Measurements from ENCODE around the gene SLC4A4.

SLC4A4 gene

DNA sequence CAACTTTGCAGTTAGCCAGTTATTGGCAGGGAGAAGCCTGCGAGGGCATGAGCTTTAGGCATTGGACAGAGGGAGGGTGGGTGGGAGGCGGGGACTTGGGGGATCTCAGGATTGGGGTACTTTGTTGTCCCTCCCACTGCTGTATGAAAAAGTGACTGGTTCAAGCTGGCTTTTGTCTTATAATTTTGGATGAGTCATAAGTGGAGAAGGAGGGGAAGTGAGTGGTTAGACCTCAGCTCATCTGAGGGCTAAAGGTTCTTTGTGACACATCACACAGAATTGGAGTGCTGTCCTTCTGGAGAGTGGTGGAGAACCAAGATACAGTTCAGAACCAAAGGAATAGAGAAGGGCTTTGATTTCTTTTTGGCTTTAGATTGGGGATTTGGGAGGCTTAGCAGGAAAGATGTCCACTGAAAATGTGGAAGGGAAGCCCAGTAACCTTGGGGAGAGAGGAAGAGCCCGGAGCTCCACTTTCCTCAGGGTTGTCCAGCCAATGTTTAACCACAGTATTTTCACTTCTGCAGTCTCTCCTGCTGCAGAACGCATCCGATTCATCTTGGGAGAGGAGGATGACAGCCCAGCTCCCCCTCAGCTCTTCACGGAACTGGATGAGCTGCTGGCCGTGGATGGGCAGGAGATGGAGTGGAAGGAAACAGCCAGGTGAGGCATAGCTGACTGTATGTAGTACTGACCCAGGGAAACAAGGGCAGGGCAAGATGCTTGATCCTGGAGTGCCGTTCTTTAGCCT is at the start of gene SLC4A4:
SLC4A4 (plus strand) TSS at position 175 of the 748 bp plus-strand sequence.
- Histone ChIP-seq H3K27me3 (ENCODE audit: insufficient read depth, low read depth, severe bottlenecking) (no peaks in the 10 kb centered on the region), H3K36me3 (no peaks in the 10 kb centered on the region), H3K4me3 (ENCODE audit: low read depth, low read length) (no peak within 1 kb of the TSS), H3K27ac (no peak within 1 kb of the TSS), H3K9me3 (ENCODE audit: severe bottlenecking) (no peaks in the 10 kb centered on the region)
- DNase-seq: no peak
- TF ChIP-seq, protein P1, sequence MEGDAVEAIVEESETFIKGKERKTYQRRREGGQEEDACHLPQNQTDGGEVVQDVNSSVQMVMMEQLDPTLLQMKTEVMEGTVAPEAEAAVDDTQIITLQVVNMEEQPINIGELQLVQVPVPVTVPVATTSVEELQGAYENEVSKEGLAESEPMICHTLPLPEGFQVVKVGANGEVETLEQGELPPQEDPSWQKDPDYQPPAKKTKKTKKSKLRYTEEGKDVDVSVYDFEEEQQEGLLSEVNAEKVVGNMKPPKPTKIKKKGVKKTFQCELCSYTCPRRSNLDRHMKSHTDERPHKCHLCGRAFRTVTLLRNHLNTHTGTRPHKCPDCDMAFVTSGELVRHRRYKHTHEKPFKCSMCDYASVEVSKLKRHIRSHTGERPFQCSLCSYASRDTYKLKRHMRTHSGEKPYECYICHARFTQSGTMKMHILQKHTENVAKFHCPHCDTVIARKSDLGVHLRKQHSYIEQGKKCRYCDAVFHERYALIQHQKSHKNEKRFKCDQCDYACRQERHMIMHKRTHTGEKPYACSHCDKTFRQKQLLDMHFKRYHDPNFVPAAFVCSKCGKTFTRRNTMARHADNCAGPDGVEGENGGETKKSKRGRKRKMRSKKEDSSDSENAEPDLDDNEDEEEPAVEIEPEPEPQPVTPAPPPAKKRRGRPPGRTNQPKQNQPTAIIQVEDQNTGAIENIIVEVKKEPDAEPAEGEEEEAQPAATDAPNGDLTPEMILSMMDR (IDR thresholded peaks at IDR 0.05; ENCODE audit: low read depth, low read length): no peak

DNA sequence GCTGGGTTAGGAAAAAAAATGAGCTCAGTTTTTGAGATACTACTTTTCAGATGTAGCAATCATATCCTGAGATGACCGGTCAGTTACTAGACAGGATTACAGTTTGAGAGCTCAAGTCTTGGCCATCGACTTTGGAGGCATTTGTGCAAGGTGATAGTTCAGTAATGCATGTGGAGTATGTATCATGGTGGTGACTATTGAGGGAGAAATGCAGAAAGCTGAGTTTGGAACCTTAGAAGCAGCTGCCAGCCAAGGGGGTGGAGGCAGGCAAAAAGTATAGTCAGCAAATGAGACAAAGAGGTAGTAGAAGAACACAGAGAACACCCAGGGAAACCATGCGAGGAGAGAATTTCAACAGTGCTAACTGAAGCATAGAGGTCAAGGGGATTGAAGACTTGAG is 48.7 kb upstream of the SLC4A4 start:
- DNase-seq: no peak
- H3K9me3 ChIP-seq (ENCODE audit: severe bottlenecking): no peaks in the 10 kb centered on the region
- no peak overlapping the region for H3K4me3 ChIP-seq (ENCODE audit: low read depth, low read length)
- H3K27me3 ChIP-seq (ENCODE audit: insufficient read depth, low read depth, severe bottlenecking): no peaks in the 10 kb centered on the region
- TF ChIP-seq, protein P1 (IDR thresholded peaks at IDR 0.05; ENCODE audit: low read depth, low read length): no peak
- H3K27ac ChIP-seq: no peak overlapping the region
- H3K36me3 ChIP-seq: no peaks in the 10 kb centered on the region

DNA sequence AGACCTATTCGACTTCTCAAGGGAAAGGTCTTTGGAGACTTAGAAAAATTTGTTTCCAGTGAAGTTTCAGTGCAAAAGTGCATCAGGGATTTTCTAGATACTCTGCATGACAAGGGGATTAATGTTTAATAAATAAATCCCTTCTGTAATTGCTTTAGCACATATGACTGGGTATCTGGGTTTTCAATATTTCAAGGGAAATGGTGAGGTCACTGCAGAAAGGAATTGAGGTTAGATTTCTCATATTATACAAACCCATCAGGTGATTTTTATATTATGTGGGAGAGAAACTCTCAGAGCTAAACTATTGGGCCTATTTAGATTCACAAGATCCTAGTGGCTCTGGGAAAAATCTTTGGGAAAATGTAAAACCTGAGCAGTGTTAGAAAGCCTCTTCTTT is 48.3 kb upstream of the SLC4A4 start:
- H3K9me3 ChIP-seq (ENCODE audit: severe bottlenecking): no peaks in the 10 kb centered on the region
- TF ChIP-seq, protein P1 (IDR thresholded peaks at IDR 0.05; ENCODE audit: low read depth, low read length): no peak
- no peaks in the 10 kb centered on the region for H3K27me3 ChIP-seq (ENCODE audit: insufficient read depth, low read depth, severe bottlenecking)
- DNase-seq: no peak
- no peaks in the 10 kb centered on the region for H3K36me3 ChIP-seq
- no peak overlapping the region for H3K4me3 ChIP-seq (ENCODE audit: low read depth, low read length)
- H3K27ac ChIP-seq: no peak overlapping the region

DNA sequence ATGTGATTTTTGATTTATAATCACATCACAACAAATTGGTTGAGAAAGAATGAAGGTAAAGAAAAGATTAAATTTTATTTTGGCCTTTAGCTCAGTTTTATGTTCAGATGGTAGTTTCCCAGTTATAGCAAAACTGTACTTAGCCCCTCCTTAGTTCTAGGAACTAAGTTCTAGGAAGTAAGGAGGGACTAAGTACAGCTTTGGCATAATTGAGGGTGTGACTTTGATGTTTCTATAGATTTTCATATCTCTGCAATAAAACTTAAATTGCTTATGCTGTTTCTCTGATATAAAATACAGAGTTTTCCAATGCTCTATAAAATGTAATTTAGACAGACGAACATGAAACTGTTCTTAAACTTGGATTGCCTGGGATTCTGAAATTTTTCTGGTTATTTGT is 46.6 kb upstream of the SLC4A4 start:
- Histone ChIP-seq H3K27me3 (ENCODE audit: insufficient read depth, low read depth, severe bottlenecking) (no peaks in the 10 kb centered on the region), H3K27ac (no peak overlapping the region), H3K4me3 (ENCODE audit: low read depth, low read length) (no peak overlapping the region), H3K9me3 (ENCODE audit: severe bottlenecking) (no peaks in the 10 kb centered on the region), H3K36me3 (no peaks in the 10 kb centered on the region)
- TF ChIP-seq, protein P1 (IDR thresholded peaks at IDR 0.05; ENCODE audit: low read depth, low read length): no peak
- DNase-seq: no peak

DNA sequence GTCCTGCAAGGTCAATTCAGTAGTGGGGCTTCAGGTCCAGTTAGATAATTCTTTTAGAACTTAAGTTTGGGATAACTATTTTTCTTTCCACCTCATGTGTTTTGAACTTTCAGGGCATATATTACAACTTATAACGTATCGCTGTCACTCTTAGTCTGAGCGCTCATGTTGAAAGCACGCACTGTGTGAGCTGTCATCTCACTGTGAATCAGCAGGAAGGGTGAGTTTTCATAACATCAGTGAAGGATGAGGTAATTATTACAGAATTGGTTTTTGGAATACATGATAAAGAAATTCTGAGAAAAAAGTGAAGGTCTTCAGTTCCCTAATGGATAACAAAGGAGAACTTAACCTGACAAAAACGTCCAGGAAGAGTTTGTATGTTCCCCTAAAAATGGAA is 45.1 kb upstream of the SLC4A4 start:
- H3K27me3 ChIP-seq (ENCODE audit: insufficient read depth, low read depth, severe bottlenecking): no peaks in the 10 kb centered on the region
- no peaks in the 10 kb centered on the region for H3K36me3 ChIP-seq
- no peaks in the 10 kb centered on the region for H3K9me3 ChIP-seq (ENCODE audit: severe bottlenecking)
- H3K4me3 ChIP-seq (ENCODE audit: low read depth, low read length): no peak overlapping the region
- no peak for DNase-seq
- TF ChIP-seq, protein P1 (IDR thresholded peaks at IDR 0.05; ENCODE audit: low read depth, low read length): no peak
- H3K27ac ChIP-seq: no peak overlapping the region

DNA sequence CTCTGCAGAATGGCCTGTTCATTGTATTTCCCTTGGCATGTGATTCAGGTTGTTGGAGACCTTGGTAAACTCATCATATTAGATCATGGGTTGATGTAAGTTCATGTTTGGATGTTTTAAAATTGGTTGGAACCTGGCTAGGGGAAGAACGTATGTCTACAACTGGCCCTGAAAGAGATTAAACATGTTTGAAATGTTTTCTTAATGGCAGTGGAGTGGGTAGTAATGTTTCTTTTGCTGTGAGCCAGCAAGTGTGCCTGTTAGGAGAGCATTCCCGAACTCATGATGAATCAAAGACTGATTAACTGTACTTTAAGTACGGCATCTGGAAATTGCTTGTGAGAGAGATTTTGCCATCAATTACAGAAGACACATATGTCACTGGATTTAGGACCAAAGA is 44.5 kb upstream of the SLC4A4 start:
- Histone ChIP-seq H3K27ac (no peak overlapping the region), H3K27me3 (ENCODE audit: insufficient read depth, low read depth, severe bottlenecking) (no peaks in the 10 kb centered on the region), H3K9me3 (ENCODE audit: severe bottlenecking) (no peaks in the 10 kb centered on the region), H3K4me3 (ENCODE audit: low read depth, low read length) (no peak overlapping the region), H3K36me3 (no peaks in the 10 kb centered on the region)
- TF ChIP-seq, protein P1 (IDR thresholded peaks at IDR 0.05; ENCODE audit: low read depth, low read length): no peak
- DNase-seq: no peak

All from WERI-Rb-1 (cell line).